HG02852 (cell line): ENCODE results near the gene PLEKHA5.

Experiments
- ATAC-seq: cut with Tn5 transposase; IDR thresholded peaks from one replicate; pipeline ENCODE4 v1.9.1; 2021; ENCODE audit warnings: mild to moderate bottlenecking, moderate library complexity; ENCODE audit not compliant: unreplicated experiment

Gene PLEKHA5

DNA sequence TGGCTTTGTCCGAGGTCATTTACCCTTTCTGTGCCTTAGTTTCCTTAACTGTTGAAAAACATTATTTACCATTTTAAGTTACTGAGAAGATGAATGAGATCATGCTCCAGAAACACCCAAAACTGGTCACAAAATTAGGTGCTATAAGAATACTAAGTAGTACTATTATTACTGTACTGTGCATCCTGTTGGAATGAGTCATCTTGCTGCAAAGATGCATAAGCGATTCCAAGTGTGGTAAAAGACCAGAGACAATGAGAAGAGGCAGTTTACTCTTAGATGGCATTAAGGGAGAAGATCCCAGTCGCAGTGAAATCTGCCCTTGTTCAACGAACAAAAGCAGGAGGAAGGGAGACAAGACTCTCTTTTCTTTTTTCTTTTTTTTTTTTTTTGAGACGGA lies 4.2 kb upstream of the PLEKHA5 start:
- ATAC-seq: no peak

DNA sequence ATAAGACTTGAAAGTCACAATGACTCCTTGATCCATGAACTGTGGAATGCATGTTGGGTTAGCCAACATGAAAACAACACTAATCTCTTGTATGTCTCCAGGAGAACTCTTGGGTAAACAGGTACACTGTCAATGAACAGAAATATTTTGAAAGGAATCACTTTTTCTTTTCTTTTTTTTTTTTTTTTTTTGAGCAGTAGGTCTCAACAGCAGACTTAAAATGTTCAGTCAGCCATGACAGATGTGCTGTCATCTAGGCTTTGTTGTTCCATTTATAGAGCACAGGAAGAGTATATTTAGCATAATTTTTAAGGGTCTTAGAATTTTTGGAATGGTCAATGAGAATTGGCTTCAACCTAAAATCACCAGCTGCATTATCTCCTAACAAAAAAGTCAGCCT lies 2.3 kb upstream of the PLEKHA5 start:
- ATAC-seq: no peak

DNA sequence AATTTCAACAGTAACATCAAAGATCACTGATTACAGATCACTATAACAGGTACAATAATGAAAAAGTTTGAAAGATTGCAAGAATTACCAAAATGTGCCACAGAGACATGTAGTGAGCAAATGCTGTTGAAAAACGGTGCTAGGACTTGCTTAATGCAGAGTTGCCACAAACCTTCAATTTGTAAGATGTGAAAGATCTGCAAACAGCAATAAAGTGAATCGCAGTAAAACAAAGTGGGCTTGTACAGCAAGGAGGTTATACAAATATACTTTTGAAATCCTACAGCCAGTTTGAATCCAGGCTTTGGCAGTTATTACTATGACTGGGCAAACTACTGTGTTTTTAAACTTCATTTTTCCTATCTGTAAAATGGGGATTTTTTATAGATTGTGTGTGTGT lies 1.0 kb upstream of the PLEKHA5 start:
- ATAC-seq: no peak

DNA sequence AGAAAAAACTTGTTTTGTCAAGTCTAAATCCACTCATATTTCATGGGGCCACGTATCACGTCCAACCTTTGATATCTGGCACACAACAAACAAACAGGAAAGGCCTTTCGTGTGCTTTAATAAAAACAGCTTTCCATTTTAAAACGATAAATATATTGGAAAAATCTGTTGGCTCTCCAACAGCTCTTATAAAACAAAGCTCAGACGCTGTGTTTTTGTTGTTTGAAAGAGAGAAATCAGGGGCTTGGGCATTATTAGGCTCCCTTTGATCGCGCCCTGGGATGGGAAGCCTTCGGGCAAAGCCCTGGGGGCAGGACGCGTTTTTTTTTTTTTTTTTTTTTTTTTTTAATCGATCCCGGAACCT lies 429 bp upstream of the PLEKHA5 start:
- no peak for ATAC-seq

DNA sequence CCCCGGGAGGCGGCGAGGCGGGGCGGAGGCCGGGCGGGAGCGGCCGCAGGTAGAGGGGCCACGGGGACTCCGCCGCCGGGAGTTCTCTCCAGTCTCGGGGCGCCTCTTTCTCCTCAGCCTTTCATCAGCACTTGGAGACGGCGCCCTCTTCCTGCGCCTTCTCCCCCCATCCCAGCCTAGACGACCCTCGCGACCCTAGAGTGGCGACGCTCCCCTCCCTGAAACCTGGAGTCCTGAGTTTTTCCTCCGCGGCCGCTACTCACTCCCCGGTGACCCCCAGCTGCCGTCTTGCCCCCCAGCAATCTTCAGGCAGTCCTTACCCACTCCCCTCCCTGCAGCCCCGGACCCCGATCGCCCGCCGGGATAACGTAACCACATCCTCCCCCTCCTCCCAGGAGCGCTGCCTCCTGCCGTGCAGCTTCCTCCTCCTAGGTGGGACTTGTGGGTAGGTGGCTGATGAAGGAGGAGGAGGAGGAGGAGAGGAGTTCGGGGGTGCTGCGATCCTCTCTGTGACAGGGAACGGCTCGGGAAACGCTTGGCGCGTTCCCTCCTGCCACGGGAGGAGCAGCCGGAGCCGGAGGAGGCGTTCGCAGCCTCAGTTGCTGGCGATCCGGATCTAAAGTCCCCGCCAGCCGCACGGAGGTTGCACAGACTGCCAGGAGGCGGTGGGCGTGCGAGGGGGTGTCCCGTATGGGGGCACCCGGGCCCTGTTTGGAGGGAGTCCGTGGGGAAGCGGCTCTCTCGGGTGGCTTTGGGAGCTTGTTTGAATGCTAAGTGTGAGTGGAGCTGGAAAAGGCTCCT lies 891 bp downstream of the PLEKHA5 start:
- ATAC-seq: no peak

DNA sequence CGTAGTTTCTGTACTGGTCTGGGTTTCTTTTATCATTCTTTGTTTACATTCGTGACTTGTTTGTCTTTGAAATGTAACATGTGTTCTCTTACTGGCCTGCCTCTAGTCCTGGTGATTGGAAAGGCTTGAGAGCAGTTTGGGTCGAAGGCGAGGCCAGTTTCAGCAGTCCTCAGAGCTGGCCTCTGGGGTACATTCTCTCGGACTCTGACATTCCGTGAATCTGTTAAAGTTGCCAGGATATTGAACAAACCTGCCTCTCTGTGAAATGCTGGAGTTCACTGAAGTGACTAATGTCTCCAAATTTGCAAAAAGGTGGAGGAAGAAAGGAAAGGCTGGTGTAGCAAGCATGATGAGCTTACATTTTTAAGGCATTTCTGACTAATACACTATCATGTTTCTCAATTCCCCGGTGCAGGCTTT lies 1.5 kb downstream of the PLEKHA5 start:
- ATAC-seq: no peak

DNA sequence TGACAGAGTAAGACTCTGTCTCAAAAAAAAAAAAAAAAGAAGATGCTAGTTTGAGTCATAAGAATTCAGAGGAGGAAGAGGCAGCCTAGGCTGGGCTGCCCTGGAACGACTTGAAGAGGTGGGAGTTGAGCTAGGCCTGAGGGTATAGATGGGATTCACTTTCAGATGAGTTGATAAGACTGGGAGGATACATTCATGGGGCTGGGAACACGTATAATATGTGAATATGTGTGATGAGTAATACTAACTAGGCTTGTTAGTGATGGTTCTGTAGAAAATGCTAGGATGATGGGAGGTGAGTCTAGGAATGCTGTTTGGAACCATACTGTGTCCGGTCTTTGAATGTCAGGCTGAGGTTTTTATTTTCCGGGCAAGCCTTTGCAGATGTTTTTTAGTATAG lies 9.0 kb downstream of the PLEKHA5 start:
- ATAC-seq: no peak

DNA sequence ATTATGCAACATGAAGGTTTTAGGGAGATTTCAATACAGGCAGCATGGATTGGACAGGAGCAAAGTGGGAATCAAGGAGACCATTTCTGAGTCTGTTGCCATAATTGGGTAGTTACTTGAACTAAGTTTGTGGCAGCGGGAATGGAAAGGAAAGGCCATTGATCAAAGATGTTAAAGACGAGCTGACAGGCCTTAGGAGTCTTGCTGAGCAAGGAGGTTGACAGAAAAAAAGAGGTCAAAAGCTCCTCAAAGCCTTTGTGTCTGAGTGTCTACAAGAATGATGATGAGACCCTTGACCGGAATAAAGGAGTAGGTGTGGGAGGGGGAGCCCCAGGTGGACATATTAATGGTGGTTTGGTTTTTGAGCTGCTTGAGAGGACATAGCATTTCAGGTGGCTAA lies 9.4 kb downstream of the PLEKHA5 start:
- ATAC-seq: no peak

DNA sequence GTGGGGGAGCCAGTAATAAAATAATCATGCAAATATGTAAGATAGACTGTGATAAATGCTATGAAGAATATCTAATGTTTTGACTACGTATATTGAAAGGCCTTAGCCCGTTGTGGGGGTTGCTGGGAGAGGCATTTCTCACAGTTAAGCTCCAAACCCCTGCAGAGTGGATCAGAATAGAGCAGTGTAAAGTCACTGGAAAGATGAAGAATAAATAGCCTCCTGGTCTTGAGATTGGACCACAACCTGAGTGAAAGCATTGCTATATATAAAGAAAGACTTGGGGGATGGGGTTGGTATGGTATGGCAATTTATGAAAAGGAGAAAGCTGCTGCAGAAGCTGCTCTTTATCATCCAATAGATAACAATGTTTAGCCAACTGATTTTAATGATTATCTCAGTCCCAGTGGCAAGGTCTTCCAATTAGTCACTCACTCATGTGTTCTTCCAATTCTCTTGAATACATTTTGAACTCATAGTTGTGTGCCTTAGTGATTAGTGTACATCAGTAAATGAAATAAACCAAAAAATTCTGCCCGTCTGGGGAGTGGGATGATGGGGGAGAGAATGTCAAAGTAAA lies 10.2 kb downstream of the PLEKHA5 start:
- no peak for ATAC-seq

DNA sequence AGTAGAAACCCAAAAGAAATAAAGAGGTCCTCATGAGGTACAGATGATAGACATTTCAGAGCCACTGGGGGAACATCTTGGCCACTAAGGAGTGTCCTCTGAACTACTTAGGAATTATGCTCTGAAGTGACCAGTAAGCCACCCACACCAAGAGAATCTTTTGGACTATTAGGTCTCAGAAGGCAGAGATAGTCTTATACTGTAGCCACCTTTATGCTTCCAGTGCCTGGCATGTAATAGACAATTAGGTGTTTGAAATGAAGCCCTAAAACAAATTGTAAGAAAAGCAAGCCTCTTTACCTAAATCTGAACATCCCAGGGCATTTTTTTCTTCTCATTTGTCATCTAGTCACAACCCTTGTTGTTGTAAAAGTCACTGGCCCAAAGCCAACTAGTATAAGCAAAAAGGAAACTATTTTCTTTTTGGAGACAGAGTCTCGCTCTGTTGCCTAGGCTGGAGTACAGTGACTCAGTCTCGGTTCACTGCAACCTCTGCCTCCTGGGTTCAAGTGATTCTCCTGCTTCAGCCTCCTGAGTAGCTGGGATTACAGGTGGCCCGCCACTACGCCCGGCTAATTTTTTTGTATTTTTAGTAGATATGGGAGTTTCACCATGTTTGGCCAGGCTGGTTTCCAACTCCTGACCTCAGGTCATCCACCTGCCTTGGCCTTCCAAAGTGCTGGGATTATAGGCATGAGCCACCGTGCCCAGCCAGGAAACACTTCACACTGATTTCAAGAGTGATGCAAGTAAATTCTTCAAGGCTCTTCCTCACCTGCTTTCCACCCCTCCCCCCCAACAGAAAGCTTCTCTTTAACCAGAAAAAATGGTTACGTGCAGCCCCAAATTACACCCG lies 11.1 kb downstream of the PLEKHA5 start:
- no peak for ATAC-seq

DNA sequence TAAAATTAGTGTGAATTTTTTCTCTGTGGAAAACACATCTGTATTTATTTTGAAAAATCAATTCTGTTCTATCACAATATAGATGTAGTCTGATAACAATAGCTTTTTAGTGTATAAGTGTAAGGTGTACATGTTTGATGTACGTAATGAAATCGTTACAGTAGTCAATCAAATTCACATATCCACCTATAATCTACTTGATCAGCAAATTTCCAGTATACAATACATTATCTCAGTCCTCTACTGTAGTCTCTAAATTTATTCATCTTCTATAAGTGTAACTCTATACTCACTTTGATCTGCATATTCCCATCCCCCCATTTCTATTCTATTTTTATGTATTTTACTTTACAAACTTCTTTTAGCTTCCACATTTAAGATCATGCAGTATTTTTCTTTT lies 13.0 kb downstream of the PLEKHA5 start:
- no peak for ATAC-seq

DNA sequence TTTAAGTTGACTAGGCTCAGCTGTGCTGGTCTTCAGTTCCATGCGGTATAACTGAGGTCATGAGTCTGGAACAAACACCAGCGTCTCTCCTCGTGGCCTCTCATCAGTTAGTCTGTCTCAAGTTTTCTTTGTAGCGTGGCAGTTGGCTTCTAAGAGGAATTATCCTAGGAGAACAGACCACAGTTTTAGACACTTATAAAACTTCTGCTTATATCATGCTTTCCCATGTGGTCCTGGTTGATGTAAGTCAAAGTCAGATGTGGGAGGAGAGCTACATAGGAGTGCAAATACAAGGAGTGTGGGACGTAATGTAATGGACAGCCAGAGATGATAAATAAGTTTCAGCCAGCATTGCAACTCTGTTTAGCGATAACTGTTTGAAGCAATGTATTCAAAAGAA lies 14.8 kb downstream of the PLEKHA5 start:
- ATAC-seq: no peak

DNA sequence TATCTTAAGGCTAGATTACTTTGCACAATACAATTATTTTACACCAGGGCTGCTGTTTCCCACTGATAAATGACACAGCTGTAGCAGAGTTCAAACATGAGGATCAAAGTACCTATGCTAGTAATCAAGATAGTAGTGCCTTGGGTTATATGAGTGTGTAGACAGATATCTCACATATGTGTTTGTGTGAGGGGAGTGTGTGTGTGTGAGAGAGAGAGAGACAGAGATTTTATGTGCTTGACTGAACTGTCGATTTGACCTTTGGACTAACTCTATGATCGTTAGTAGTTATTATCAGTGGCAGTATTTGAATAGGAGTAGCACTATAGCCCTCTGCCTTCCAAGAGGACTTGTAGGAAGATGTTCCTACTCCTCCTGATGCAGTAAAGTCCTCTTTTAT lies 15.5 kb downstream of the PLEKHA5 start:
- no peak for ATAC-seq

DNA sequence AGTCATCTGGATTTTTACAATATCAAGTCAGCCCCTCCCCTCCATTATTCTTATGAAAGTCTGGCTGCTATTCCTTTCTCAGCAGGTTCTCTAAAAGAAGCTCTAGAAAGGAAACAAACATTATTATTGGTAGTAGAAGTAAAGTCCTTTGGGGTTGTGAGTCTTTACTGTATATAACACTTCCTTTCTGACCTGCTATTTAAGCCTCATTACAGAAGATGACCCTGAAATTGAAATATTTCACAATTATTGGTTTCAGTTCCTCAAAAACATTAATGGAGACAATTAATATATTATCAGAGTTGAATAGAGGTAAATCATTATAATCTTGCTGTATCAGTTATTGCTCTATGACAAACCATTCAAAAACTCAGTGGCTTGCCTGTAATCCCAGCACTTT lies 19.3 kb downstream of the PLEKHA5 start:
- ATAC-seq: no peak

DNA sequence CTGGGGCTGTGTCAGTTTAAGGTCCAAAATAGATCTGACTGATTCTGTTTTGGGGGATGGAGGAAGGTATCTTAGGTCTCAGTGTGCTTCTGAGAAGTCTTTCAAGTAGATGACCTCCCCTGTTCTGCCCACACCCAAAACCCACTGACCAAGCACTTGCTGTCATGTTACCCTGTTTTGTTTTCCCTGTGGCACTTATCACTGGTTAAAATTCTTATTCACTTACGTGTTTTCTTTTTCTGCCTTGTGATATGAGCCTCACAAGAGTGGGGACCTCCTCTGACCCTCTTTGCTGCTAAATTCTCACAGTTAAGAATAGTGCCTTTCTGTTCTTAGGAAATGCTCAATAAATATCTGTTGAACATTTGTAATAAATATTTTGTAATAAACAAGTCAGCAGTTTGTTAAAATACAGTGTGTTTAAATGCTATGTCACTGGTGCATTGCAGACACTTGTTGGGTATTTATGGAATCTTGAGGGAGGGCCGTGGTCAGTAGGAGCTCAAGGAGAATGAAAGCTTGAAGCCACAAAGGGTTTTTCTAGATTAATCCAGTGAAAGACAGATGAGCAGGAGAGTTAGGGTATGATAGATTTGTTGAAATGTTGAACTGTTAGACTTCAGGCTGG lies 20.9 kb downstream of the PLEKHA5 start:
- ATAC-seq: no peak

DNA sequence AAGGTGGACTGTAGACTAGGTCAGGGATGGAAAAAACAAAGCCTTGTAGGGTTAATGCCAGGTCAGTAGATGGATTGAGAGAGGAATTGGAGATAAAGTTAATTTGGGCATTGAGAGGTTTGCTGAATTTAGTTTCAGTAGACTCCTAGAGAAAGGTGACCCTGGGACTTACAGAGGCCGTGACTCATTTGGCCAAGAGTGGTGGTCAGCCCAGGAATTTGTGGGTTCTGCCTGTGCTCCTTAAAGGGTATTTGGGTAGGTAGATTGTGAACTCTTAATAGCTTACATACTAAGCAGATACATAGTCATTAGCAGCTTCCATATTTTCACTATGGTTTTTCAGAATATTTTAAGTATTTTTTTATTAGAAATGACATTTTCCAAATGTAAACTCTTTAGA lies 21.8 kb downstream of the PLEKHA5 start:
- ATAC-seq: no peak

DNA sequence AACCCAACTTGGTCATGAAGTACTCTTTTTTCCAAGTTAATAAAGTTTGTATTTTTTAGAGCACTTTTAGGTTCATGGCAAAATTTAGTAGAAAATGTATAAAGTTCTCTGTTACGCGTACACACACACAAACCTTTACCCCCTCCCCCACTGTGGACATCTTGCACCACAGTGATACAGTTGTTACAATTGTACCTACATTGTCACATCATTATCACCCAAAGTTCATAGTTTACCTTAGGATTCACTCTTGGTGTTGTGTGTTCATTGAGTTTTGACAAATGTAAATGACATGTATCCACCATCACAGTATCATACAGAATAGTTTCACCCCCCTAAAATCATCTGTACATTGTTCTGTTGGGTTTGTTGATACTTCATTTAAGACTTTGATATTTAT lies 23.9 kb downstream of the PLEKHA5 start:
- ATAC-seq: no peak

DNA sequence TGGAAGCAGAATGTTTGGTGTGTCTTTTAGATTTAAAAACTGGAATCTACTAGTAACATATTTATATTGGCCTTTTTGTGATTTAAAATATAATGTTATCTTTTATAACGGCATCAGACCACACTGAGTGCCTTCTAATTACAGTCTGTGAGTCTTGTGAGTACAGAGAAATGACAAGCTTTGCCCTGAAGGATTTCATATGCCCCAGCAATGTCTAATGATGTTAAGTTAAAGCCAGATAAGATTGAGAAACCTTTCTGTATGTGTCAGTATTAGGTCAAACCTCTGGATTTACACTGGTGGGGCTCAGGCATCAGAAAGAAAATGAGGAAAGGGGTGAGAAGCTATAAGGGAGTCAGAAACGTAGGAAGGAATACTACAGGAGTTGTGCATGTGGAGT lies 25.2 kb downstream of the PLEKHA5 start:
- no peak for ATAC-seq

DNA sequence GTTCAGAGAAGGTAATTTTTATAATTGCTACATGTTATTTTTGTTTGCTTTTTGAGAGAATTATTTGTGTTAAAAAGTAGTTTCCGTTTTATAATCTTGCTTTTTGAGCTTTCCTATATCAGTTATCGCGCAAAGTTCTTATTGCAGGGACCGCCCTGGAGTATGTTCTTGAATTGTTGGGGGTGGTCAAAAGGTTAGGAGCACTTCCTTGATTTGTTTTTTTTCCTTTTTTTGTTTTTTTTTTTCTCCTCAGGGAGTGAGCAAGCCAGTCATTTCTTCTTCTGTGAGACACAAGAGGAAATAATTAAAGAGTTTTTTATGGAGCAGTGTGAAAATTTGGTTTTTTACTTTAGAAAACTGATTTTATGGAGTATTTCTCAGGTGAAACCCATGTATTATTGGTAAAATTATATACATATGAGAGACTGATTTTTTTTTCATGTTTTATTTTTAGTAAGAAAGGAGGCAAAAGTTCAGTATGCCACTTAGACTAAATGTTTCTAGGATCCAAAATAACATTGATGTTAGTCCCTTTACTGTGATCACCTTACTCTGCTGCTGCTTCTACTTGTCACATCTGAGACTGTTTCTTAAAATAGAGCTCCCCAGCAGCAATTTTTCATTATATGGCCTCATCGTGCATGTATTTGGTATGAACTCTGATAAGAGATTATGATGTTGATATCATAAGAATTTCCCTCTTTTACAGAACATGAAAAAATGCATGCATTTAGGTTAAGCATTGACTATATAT lies 26.6 kb downstream of the PLEKHA5 start:
- no peak for ATAC-seq

DNA sequence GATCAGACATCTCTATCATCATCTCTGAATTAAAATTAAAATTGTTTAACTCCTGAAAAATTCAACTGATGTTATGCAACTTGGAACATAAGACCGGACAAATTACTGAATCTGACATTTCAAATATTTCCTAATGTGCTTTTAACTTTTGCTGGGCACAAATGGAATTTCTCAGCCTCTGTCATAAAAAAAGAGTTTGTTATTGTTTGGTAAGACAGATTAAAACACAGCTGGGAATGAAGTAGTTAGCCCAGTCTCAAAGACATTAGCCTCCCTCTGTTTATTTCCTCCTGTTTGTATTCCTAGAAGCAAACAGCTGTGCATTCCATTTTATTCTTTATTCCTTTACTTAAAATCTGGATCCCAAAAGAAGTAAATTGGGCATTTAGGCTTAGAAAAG lies 29.4 kb downstream of the PLEKHA5 start:
- ATAC-seq: no peak

DNA sequence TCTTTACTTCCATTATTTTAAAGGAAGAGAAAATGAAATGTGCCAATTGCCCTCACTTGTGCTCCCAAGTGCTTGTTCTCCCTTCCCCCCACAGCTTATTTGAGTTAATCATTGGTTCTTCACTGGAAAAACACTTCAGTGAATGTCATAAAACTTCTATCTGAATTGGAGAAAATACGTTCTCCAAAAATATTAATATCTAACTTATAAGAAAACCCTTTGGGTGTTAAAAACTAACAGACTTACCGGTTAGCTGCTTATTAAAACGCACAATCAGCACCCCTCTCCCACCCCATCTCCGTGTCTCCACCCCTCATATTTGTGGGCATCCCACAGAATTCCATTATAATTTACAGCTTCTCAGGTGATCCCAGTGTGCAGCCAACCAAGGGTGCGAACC lies 31.7 kb downstream of the PLEKHA5 start:
- no peak for ATAC-seq
